Activated CD4-positive, CD25-positive, alpha-beta regulatory T cell treated with anti-CD3 and anti-CD28 coated beads, Interleukin-2, amount 50 U/mL, for 16 hours (primary cell): ENCODE data around the gene CABLES2.

Experiments
- DNase-seq: peaks from one replicate; pipeline ENCODE4 v3.0.0-alpha.2; 2020; ENCODE audit warnings: low read depth, low spot score

CABLES2 gene

GRCh38 chr20:62361799-62362589 lies 45.1 kb downstream of the CABLES2 start:
- no peak for DNase-seq

GRCh38 chr20:62360854-62361798 lies 46.0 kb downstream of the CABLES2 start:
- no peak for DNase-seq

DNA sequence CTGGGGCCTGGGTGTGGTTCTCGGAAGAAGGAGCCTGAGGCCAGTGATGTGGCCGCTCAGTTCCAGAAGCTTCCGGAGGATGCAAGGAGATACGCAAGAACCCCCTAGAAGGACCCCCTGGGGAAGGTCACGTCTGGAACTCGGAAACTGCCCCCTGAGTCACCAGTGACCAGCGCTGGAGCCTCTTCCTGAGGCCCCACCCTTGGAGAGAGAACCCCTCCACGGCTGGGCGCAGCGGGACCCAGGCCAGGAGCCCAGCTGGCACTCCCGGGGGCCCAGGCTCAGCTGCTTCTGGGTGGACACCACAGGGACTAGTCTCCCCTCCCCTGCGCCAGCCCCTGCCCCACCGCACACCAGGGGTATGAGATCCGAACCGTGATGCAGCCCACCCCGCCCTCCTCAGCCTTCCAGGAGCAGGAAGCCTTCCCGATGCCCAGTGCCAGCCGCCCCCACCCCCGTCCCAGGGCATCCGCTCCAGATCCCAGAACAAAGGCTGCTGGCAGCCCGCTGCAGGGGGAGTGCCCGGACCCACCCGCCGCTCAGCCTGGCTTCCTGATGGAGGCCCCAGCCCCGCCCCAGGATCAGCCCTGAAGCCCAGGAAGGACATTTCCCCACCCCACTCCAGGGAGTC lies 47.5 kb downstream of the CABLES2 start:
- no peak for DNase-seq

DNA sequence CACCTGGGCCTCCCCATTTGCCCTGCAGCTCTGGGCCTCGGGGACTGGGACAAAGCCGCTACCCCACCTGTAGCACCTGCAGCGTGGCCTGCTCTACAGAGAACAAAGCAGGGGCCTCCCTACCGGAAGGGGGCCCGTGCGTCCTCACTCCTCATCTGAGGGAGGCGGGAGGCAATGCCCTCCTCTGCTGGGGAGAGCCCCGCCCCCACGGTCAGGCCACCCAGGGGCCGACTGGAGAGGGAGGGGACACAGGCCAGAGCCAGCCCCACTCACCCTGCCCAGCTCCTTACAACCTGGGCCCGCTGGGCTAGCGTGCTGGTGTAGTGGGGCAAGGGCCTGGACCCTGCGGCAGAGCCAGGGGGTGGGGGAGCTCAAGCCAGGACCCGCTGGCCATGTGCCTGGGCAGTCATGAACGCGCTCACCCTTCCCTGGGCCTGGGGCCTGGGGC lies 48.0 kb downstream of the CABLES2 start:
- no peak for DNase-seq

GRCh38 chr20:62358171-62359042 lies 48.7 kb downstream of the CABLES2 start:
- no peak for DNase-seq

DNA sequence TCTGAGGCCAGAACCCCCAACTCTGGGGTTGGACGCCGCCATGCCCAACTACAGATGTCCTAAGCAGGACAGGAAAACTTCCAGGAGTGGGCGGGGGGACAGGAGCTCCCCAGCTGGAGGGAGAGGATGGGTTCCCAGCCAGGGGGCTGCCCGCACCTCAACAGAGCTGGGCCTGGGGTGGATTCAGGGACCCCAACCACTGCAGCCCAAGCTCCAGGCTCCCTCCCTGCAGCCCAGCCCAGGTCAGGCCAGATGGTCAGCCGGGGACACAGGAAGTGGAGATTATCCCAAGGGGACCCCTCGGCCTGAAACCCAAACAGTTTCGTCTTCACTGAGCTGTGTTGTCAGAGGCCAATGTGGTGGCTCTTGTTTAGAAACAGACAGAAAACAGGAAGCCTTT lies 49.4 kb downstream of the CABLES2 start:
- DNase-seq: no peak

- DNase-seq: no peak
These were observed 49.9 kb downstream of the CABLES2 start for GRCh38 chr20:62357187-62357667.

DNA sequence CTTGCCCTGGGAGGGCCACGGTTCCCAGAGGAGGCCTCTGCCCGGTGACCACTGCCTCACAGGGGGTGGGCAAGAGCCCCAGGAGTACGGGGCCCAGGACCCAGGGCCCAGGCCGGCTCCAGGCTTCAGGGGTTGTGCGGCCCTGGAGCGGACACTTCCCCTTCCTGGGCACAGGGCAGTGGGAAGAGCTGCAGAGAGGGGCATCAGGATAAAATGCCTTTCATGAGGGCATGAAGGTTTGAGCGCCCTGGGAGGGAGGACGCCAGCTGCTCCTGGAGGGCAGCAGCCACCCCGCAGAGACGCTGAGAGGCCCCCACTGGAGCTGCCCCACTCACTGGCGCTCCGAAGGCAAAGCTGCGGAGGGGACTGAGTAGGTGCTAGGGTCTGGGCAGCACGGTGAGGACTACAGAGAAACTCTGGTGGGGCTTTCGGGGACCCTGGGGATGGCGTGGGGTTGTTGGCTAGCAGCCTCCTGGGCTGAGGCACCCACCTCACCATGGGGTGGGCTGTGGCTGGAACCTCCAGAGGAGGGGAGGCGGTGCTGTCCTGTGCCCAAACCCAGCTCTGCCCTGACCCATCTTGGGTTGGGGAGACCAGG lies 50.4 kb downstream of the CABLES2 start:
- DNase-seq: no peak

- DNase-seq: no peak
These were observed 51.1 kb downstream of the CABLES2 start for GRCh38 chr20:62355878-62356588.

- no peak for DNase-seq
These were observed 51.6 kb downstream of the CABLES2 start for GRCh38 chr20:62355516-62355877.

DNA sequence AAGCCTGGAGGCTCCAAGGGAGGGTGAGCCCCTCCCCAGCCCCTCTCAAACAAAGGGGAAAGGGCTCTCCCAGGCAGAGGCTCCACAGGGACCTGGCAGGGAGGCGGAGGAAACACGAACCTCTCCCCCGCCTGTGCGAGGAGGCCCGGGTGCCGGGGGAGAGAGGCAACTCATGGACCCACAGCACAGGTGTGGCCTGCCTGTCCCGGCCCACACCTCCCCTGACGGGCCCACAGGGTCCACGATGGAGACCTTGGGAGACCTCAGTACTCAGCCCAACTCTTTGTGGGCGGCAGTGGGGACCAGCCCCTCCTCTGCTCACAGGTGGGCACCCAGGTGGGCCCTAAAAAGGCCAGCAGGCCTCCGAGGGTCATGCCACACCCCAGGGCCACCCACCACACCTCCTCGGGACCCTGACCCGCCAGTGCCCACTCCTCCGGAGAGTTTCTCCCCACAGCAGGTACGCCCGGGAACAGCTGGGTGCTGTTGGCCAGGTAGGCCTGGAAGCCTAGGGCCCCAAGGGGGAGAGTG lies 52.2 kb downstream of the CABLES2 start:
- DNase-seq: no peak

DNA sequence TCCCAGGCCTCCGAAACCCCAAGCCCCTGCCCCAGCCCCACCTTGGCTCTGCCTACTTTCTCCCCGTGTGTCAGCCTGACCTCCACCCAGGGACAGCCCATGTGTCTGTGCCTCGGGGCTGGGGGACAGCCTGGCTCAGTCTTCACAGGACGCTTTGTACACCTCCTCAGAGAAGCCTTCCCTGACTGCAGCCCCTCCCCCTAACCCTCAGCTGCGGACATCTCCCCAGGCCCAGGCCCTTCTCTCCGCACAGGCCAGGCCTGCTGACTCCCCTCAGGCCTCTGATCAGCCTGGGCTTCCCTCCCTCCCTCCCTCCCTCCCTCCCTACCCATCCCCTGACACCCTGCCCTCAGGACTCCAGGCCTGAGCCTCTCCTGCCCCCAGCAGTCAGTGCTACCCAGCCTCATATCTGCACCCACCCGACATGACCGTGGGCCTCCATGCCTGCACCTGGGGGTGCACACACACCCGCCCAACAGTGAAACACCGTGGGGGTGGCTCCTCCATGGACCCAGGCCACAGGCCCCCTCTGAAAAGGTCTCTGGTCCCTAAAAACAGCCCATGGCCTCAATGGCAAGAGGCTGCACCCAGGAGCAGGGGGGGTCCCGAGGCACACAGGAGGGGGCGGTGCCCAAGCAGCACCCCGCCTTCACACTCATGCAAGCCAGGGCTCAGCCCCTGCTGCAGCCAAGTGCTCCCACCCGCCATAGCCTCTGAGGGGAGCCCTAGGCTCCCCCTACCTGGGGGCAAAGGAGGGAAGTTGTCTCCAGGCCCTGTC lies 52.9 kb downstream of the CABLES2 start:
- DNase-seq: no peak

DNA sequence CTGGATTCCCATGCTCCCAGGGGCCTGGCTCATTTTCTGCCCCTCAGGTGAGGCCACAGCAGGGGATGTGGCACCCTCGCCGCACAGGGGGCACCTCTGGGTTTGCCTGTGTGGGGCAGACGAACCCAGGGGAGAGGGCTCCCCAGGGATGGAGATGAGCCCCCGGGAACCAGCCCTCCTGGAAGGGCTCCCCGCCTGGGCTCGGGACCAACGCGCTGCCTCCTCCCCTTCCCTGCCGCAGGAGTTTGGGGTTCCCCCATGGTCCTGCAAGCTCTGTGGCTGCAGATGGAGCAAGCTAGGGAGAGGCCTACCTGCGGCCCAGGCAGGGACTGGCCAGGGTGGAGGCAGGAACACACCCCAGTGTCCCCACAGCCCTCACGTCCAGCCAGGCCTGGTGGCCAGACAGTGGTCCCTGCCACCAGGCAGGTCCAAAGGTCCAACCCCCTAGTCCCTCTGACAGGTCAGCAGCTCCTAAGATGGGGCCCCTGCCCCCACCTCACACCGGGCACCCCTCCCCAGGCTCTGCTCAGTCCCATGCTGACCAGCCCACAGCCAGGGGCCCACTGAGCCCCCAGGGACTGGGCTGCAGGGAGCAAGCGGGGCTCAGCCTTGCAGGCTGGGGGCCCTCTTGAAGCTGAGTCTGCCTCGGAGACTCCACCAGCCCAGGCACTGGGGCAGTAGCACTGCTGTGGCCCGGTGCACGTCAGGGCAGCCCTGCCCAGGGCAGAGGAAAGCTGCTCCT lies 53.6 kb downstream of the CABLES2 start:
- DNase-seq: no peak

GRCh38 chr20:62352402-62353288 lies 54.4 kb downstream of the CABLES2 start:
- no peak for DNase-seq

DNA sequence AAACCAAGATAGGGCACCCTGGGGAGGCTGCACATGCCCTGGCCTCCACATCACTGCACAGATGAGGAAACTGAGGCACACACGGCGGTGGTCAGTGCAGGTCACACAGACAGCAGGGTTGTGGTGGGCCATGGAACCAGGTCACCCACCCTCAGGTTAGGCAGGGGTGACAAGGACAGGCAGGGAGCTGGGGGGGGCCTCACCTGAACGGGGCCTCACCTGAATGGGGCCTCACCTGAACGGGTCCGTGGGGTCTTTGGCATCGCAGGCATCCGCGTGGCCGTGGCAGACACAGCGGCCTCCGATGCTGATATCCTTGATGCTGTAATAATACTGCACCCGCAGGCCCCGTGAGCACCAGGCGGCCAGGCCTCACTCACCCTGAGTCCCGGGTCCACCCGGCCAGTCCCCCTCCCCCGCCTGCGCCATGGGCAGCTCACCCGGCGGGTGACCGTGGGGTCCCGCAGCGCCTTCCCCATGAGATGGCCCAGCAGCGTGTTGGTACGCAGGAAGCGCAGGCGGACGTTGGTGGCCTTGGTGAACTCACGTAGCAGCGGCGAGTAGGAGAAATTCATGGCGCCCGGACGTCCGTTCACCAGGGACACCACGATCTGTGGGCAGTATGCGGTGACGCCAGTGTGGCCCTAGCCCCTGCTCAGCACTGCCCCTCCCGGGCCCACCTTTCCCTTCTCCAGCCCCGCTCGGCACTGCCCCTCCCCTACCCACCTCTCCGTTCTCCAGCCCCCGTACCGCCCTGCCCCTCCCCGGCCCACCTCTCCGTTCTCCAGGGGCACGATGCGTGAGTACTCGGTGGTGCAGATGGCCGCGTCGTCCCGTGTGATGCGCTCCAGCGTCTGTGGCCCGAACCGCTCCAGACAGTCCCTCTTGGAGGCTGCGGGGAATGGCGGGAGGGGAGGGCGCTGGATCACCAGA lies 55.4 kb downstream of the CABLES2 start:
- no peak for DNase-seq
